Activated CD4-positive, alpha-beta memory T cell treated with anti-CD3 and anti-CD28 coated beads, Interleukin-2, amount 10 ng/mL, durations not matched to agents 7 days and 5 days (primary cell): ENCODE measurements around the gene RGS2. TPM values are rescaled to one million over a fixed set of nuclear protein-coding genes. Genes with fewer than 3 reads are reported as not detected.

Experiments
- CTCF ChIA-PET: fragments of 350-600 bp; sonication (Branson Sonifier 250); formaldehyde crosslinking; loops from one replicate; lab custom pipeline; 2021; ENCODE audit warnings: antibody characterized with exemption, inconsistent platforms; lab: Charles Lee
- POLR2A ChIA-PET: fragments of 350-600 bp; sonication (Branson Sonifier 250); formaldehyde crosslinking; loops from one replicate; lab custom pipeline; 2021; ENCODE audit warnings: antibody characterized with exemption; lab: Charles Lee
- DNase-seq: peaks from one replicate; pipeline ENCODE4 v3.0.0-alpha.2; 2020
- H3K27ac Mint-ChIP-seq: one replicate; pipeline ENCODE4 v1.8.0; 2021; ENCODE audit warnings: mild to moderate bottlenecking, mixed read lengths
- H3K27me3 Mint-ChIP-seq: one replicate; pipeline ENCODE4 v1.8.0; 2021; ENCODE audit warnings: mixed read lengths
- H3K36me3 Mint-ChIP-seq: one replicate; pipeline ENCODE4 v1.8.0; 2021; ENCODE audit warnings: low read depth, mixed read lengths
- H3K4me1 Mint-ChIP-seq: one replicate; pipeline ENCODE4 v1.8.0; 2021; ENCODE audit warnings: mixed read lengths
- H3K4me3 Mint-ChIP-seq: one replicate; pipeline ENCODE4 v1.8.0; 2021; ENCODE audit warnings: mild to moderate bottlenecking, mixed read lengths
- H3K9me3 Mint-ChIP-seq: one replicate; pipeline ENCODE4 v1.8.0; 2021; ENCODE audit warnings: mixed read lengths
- total RNA-seq, 2 experiments: library from RNA; stranded (reverse); gene quantifications; one replicate each; pipeline ENCODE4 v1.2.3, GENCODE V29; 2021

RGS2 gene
- 1 to 10 TPM; 8.0 to 8.2 TPM for total RNA-seq

- peak; percentile 89 for DNase-seq
- Mint-ChIP-seq H3K9me3 (no peaks in the 10 kb centered on the region), H3K27ac (peak within 1 kb of the TSS; percentile 83), H3K36me3 (peaks cover 10% of the 10 kb centered on the region), H3K4me1 (peaks cover 39% of the 10 kb centered on the region), H3K4me3 (peak within 1 kb of the TSS; percentile 98), H3K27me3 (peaks cover 7% of the 10 kb centered on the region)
- CTCF ChIA-PET = interaction anchor here (1.3 to 8.7 kb wide), 2 partner anchors 211 to 314 kb away, joined by 5 to 74 read pairs; no protein-coding TSS in a partner anchor
- POLR2A ChIA-PET = interaction anchor here (1.2 to 7.3 kb wide), 7 partner anchors 207 to 314 kb away, joined by 3 to 65 read pairs (median 4); partner anchors contain the start of genes CDC73, RO60 and UCHL5
Measured at GRCh38 chr1:192808518-192809306, at the start of gene RGS2. TSS of gene RGS2 (plus strand) at chr1:192809039. CDS start at chr1:192809072, 33 bp downstream.

GRCh38 chr1:192759104-192759503 is 49.7 kb upstream of the RGS2 start:
- CTCF ChIA-PET = no interaction called here
- no peaks in the 10 kb centered on the region for H3K36me3 Mint-ChIP-seq

GRCh38 chr1:192762265-192762664 is 46.6 kb upstream of the RGS2 start:
- POLR2A ChIA-PET = no interaction called here
- CTCF ChIA-PET = no interaction called here
- no peak for DNase-seq
- H3K9me3 Mint-ChIP-seq = no peaks in the 10 kb centered on the region
- H3K27ac Mint-ChIP-seq = no peak overlapping the region
- no peaks in the 10 kb centered on the region for H3K36me3 Mint-ChIP-seq
- no peak overlapping the region for H3K4me3 Mint-ChIP-seq
- H3K4me1 Mint-ChIP-seq = peaks cover 12% of the 10 kb centered on the region
- H3K27me3 Mint-ChIP-seq = peaks cover 16% of the 10 kb centered on the region

More at GRCh38 chr1:192759104-192759503, 49.7 kb upstream of the RGS2 start:
- POLR2A ChIA-PET = no interaction called here
- no peak for DNase-seq
- H3K4me3 Mint-ChIP-seq = no peak overlapping the region
- H3K9me3 Mint-ChIP-seq = no peaks in the 10 kb centered on the region
- H3K27ac Mint-ChIP-seq = no peak overlapping the region
- H3K4me1 Mint-ChIP-seq = peaks cover 12% of the 10 kb centered on the region
- peaks cover 16% of the 10 kb centered on the region for H3K27me3 Mint-ChIP-seq

- Mint-ChIP-seq H3K27ac (no peak overlapping the region), H3K36me3 (no peaks in the 10 kb centered on the region), H3K4me3 (no peak overlapping the region), H3K27me3 (peaks cover 13% of the 10 kb centered on the region), H3K9me3 (no peaks in the 10 kb centered on the region), H3K4me1 (peaks cover 12% of the 10 kb centered on the region)
- ChIA-PET CTCF (no interaction called here), POLR2A (no interaction called here)
- DNase-seq = no peak
Measured at GRCh38 chr1:192763243-192763642, 45.6 kb upstream of the RGS2 start.

GRCh38 chr1:192763756-192764155 is 45.1 kb upstream of the RGS2 start:
- H3K27me3 Mint-ChIP-seq = peaks cover 12% of the 10 kb centered on the region
- ChIA-PET POLR2A (no interaction called here), CTCF (no interaction called here)
- no peak overlapping the region for H3K27ac Mint-ChIP-seq
- H3K36me3 Mint-ChIP-seq = no peaks in the 10 kb centered on the region
- no peak overlapping the region for H3K4me3 Mint-ChIP-seq
- peaks cover 12% of the 10 kb centered on the region for H3K4me1 Mint-ChIP-seq
- no peak for DNase-seq
- H3K9me3 Mint-ChIP-seq = no peaks in the 10 kb centered on the region

- Mint-ChIP-seq H3K4me3 (no peak overlapping the region), H3K9me3 (no peaks in the 10 kb centered on the region), H3K27me3 (peaks cover 5% of the 10 kb centered on the region), H3K36me3 (no peaks in the 10 kb centered on the region), H3K27ac (no peak overlapping the region), H3K4me1 (peaks cover 12% of the 10 kb centered on the region)
- ChIA-PET POLR2A (no interaction called here), CTCF (no interaction called here)
- DNase-seq = no peak
Measured at GRCh38 chr1:192764675-192765074, 44.2 kb upstream of the RGS2 start.

DNA sequence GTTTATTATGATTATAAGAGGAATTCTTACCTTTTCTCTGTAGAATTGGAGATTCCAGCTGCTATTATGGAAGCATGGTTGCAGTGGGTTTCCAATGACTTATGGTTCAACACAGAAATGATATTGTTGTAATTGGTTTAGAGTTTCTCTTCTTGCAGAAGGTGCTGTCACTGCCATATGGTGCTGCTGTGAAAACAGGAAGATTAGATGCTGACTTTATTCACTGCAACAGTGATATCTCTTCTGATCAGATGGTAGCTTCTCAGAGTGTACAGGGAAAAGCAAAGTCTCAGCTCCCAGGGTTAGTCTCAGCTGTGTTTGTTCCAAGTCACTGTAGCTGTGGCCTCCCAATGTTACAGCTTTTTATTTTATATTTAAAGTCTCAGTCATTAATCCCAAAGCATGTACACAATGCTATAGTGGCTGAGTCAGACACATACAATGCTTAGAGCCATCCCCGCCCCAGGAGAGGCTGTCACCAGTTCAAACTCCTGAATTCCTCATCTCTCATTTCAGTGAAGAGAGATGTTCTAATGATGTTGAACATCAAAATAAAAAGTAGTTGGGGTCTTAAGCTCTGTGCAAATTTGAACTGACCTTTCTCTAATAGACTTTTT is 42.7 kb upstream of the RGS2 start:
- H3K27me3 Mint-ChIP-seq = peaks cover 5% of the 10 kb centered on the region

DNA sequence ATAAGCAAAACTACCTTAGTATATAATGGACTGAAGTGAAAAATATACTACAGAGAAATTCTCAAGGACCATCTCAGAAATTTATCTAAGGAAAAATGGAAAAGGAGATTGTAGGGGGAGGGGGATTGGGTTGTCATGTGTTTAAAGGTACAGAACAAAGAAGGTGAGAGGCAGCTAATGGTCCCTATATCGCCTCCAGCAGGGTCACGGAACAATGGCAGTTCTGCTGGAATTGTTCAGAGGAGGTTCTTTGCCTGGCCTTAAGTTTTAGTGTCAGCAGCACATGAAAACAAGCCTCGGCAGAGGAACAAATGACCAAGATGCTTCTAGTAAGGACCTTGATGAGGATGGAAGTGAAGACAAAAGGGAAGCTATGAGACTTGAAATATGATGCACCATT is 42.0 kb upstream of the RGS2 start:
- ChIA-PET CTCF (no interaction called here), POLR2A (no interaction called here)
- no peaks in the 10 kb centered on the region for H3K36me3 Mint-ChIP-seq
- H3K4me3 Mint-ChIP-seq = no peak overlapping the region
- no peaks in the 10 kb centered on the region for H3K9me3 Mint-ChIP-seq
- DNase-seq = no peak
- no peak overlapping the region for H3K27ac Mint-ChIP-seq
- peaks cover 12% of the 10 kb centered on the region for H3K4me1 Mint-ChIP-seq
- peaks cover 5% of the 10 kb centered on the region for H3K27me3 Mint-ChIP-seq

More for the DNA sequence above, 42.7 kb upstream of the RGS2 start:
- ChIA-PET CTCF (no interaction called here), POLR2A (no interaction called here)
- H3K9me3 Mint-ChIP-seq = no peaks in the 10 kb centered on the region
- H3K4me3 Mint-ChIP-seq = no peak overlapping the region
- peaks cover 12% of the 10 kb centered on the region for H3K4me1 Mint-ChIP-seq
- no peak overlapping the region for H3K27ac Mint-ChIP-seq
- DNase-seq = no peak
- H3K36me3 Mint-ChIP-seq = no peaks in the 10 kb centered on the region

DNA sequence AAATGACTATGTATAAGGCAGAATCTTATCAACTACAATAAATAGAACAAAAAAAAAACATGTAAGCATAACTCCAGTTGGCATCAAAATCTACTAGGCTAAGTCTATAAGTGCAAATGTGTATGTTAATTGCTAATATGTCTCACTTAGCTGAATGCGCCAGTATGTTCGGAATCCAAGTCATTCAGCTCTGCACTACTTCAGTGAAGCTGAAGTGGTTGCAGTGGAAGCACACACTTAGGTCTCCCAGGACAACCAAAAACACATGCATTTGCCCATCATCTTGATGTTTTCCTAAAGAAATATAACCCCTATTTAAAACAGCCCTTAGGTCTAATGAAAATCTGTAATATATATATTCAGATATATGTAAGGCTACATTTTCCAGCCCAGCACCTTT is 41.0 kb upstream of the RGS2 start:
- POLR2A ChIA-PET = no interaction called here
- CTCF ChIA-PET = no interaction called here
- no peak for DNase-seq
- Mint-ChIP-seq H3K27ac (no peak overlapping the region), H3K9me3 (no peaks in the 10 kb centered on the region), H3K4me3 (no peak overlapping the region), H3K36me3 (no peaks in the 10 kb centered on the region), H3K27me3 (peaks cover 4% of the 10 kb centered on the region), H3K4me1 (peaks cover 8% of the 10 kb centered on the region)

GRCh38 chr1:192768463-192768862 is 40.4 kb upstream of the RGS2 start:
- no peak for DNase-seq
- ChIA-PET CTCF (no interaction called here), POLR2A (no interaction called here)
- no peaks in the 10 kb centered on the region for H3K36me3 Mint-ChIP-seq
- H3K27ac Mint-ChIP-seq = no peak overlapping the region
- no peaks in the 10 kb centered on the region for H3K9me3 Mint-ChIP-seq
- H3K27me3 Mint-ChIP-seq = peaks cover 4% of the 10 kb centered on the region
- H3K4me3 Mint-ChIP-seq = no peak overlapping the region
- peaks cover 2% of the 10 kb centered on the region for H3K4me1 Mint-ChIP-seq

DNA sequence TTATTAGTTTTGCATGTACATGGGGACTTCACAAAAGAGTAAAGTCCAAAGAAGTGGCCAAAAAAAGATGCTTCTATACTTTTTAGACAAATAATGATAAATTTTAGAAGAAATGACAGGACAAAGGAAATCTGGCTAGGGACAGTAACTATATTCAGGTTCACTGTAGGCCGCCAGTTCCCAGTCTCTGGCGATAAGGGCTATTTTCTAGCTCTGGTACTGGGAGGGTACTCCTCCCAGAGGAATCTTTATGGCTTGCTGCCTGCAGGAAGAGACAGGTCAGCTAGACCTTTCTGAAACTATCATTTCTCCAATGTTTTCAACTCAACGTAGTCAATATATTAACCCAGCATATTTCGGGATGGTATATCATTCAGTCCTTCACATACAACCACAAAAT is 37.5 kb upstream of the RGS2 start:
- no peaks in the 10 kb centered on the region for H3K9me3 Mint-ChIP-seq
- no peak overlapping the region for H3K27ac Mint-ChIP-seq
- peaks cover 4% of the 10 kb centered on the region for H3K27me3 Mint-ChIP-seq
- no peaks in the 10 kb centered on the region for H3K4me1 Mint-ChIP-seq
- ChIA-PET POLR2A (no interaction called here), CTCF (no interaction called here)
- H3K36me3 Mint-ChIP-seq = no peaks in the 10 kb centered on the region
- no peak overlapping the region for H3K4me3 Mint-ChIP-seq
- no peak for DNase-seq

- no peaks in the 10 kb centered on the region for H3K9me3 Mint-ChIP-seq
- CTCF ChIA-PET = no interaction called here
- H3K36me3 Mint-ChIP-seq = no peaks in the 10 kb centered on the region
- POLR2A ChIA-PET = no interaction called here
- no peak overlapping the region for H3K27ac Mint-ChIP-seq
- no peak overlapping the region for H3K4me3 Mint-ChIP-seq
- no peaks in the 10 kb centered on the region for H3K4me1 Mint-ChIP-seq
- DNase-seq = no peak
- peaks cover 9% of the 10 kb centered on the region for H3K27me3 Mint-ChIP-seq
Measured at GRCh38 chr1:192775631-192776030, 33.2 kb upstream of the RGS2 start.

DNA sequence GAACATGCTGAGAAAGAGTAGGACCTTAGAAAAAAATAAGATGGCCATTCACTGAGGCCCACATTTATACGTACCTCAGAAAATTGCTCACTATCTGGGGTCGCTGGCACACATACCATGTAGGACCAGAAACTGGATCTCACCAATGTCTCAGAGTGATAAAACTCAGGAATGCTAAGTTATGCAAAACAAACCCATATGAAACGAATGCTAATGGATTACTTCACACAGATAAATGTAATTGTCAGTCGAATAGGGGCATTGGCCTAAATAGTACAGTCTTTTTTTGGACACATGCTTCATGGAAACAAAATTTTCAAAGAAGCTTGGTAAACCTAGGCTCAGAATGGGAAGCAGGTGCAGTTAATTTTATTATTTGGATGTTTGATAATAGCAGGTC is 32.6 kb upstream of the RGS2 start:
- CTCF ChIA-PET = no interaction called here
- POLR2A ChIA-PET = no interaction called here
- H3K27ac Mint-ChIP-seq = no peak overlapping the region
- H3K36me3 Mint-ChIP-seq = no peaks in the 10 kb centered on the region
- peaks cover 11% of the 10 kb centered on the region for H3K27me3 Mint-ChIP-seq
- H3K4me1 Mint-ChIP-seq = no peaks in the 10 kb centered on the region
- no peak overlapping the region for H3K4me3 Mint-ChIP-seq
- no peaks in the 10 kb centered on the region for H3K9me3 Mint-ChIP-seq
- DNase-seq = no peak
